ENCODE data around the gene SPATA25.

SPATA25 gene

DNA sequence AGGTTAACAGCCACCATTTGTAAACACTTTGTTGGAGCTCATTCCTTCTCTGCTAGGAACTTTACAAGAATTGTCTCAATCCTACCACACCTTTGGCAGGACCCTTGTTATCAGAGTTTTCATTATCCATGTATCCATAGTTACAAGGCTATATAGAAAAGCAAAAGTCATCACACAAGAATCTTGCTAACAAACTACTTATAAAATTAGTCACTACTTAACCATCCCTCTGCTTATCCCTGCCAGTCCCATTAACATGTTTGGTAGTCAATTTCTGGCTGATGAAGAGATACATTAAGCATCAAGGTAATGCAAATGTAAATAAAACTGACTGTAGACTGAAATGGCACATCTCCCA, 19.6 kb downstream of the SPATA25 start:
- H3K4me3 ChIP-seq, result no peak overlapping the region
- no peak for DNase-seq (ENCODE audit: low spot score)
- TF ChIP-seq, protein P1, sequence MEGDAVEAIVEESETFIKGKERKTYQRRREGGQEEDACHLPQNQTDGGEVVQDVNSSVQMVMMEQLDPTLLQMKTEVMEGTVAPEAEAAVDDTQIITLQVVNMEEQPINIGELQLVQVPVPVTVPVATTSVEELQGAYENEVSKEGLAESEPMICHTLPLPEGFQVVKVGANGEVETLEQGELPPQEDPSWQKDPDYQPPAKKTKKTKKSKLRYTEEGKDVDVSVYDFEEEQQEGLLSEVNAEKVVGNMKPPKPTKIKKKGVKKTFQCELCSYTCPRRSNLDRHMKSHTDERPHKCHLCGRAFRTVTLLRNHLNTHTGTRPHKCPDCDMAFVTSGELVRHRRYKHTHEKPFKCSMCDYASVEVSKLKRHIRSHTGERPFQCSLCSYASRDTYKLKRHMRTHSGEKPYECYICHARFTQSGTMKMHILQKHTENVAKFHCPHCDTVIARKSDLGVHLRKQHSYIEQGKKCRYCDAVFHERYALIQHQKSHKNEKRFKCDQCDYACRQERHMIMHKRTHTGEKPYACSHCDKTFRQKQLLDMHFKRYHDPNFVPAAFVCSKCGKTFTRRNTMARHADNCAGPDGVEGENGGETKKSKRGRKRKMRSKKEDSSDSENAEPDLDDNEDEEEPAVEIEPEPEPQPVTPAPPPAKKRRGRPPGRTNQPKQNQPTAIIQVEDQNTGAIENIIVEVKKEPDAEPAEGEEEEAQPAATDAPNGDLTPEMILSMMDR (IDR thresholded peaks at IDR 0.05), result no peak
- no peak overlapping the region for H3K27ac ChIP-seq

DNA sequence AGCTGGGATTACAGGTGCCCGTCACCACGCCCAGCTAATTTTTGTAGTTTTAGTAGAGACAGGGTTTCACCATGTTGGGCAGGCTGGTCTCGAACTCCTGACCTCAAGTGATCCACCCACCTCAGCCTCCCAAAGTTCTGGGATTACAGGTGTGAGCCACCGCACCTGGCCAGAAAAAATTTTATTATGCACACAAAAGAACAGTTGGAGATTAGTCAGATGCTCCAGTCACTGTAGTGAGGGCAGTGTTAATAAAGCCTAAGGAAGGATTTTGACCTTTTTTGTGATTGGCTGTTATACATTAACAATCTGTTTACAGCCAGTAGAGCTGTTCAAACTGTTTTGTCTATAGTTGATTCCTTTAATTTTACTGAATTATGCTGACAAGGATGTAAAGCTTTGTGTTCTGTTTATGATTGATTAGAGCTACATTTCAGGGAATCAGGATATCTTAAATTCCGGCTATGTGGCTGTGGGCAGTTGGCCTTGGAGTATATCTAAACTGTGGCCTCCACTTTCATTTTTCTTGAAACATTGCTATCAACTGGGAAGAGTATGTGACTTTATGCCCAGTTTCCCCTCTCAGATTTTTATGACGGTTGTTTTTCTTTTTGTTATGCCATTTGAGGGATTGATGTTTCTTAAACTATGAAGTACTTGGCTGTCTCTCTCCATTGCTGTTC, 20.1 kb downstream of the SPATA25 start:
- Histone ChIP-seq H3K27ac (no peak overlapping the region), H3K4me3 (no peak overlapping the region)
- DNase-seq (ENCODE audit: low spot score), result no peak
- TF ChIP-seq, protein P1 (IDR thresholded peaks at IDR 0.05), result no peak

DNA sequence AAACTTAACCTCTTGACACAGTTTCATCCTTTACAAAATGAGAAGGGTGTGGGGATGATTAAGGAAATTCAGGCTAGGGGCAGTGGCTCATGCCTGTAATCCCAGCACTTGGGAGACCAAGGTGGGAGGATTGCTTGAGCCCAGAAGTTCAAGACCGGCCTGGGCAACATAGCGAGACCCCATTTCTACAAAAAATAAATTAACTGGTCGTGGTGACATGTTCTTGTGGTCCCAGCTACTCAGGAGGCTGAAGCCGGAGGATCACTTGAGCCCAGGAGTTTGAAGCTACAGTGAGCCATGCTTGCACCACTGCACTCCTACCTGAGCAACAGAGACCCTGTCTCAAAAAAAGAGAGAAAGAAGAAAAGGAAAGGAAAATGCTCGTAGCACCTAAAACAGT, 21.0 kb downstream of the SPATA25 start:
- Histone ChIP-seq H3K4me3 (no peak overlapping the region), H3K27ac (no peak overlapping the region)
- no peak for DNase-seq (ENCODE audit: low spot score)
- TF ChIP-seq, protein P1 (IDR thresholded peaks at IDR 0.05), result no peak

DNA sequence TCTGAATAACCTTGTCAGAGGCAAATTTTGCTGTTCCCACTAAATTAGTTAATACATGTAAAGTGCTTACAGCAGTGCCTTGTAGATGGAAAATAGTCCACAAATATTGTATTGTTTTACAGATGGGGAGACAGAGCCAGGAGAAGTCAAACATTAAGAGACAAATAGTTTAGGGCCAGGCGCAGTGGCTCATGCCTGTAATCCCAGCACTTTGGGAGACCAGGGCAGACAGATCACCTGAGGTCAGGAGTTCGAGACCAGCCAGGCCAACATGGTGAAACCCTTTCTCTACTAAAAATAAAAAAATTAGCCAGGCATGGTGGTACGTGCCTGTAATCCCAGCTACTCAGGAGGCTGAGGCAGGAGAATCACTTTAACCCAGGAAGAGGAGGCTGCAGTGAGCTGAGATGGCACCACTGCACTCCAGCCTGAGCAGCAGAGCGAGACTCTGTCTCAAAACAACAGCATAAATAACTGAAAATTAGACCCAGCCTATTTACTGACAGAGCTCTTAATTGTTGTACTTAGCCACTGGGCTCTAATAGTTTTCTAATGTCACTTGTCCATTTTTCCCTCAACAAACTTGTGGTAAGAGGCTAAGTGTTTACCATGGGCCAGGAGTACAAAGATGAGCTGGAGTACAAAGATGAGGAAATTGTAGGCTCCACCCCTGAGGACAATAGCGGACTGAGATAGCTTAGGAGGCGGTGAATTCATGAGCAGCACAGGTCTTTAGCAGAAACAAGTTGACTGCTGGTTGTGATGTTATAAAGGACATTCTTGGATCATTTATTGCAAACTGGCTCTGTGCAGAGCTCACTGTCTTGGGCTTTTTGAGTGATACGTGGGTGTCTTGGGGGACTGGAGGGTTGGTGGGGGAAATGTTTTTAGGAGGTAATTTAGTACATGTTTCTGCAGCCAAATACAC, 23.6 kb downstream of the SPATA25 start:
- no peak overlapping the region for H3K4me3 ChIP-seq
- no peak overlapping the region for H3K27ac ChIP-seq
- TF ChIP-seq, protein P1 (IDR thresholded peaks at IDR 0.05), result no peak
- DNase-seq (ENCODE audit: low spot score), result no peak

DNA sequence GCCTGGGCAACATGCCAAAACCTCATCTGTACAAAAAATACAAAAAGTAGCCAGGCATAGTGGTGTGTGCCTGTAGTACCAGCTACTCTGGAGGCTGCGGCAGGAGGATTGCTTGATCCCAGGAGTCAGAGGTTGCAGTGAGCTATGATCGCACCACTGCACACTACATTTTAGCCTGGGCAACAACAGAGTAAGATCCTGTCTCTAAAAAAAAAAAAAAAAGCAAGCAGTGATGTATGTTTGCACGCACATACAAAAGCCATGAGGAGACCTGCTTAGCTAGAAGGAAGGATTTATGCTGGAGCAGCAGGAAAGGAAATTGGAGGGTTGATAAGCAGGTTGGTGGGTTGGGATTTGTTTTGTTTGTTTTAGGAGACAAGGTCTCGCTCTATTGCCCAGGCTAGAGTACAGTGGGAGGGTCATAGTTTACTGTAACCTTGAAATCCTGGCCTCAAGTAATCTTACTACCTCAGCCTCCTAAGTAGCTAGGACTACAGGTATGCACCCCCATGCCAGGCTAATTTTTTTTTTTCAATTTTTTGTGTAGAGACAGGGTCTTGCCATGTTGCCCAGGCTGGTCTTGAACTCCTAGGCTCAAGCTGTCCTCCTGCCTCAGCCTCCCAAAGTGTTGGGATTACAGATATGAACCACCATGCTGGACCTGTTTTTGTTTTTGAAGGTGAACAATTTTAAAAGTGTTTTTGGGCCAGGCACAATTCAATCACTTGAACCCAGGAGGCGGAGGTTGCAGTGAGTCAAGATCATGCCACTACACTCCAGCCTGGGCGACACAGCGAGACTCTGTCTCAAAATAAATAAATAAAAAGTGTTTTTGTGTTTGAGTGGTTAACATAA, 26.0 kb downstream of the SPATA25 start:
- TF ChIP-seq, protein P1 (IDR thresholded peaks at IDR 0.05), result no peak
- Histone ChIP-seq H3K4me3 (no peak overlapping the region), H3K27ac (no peak overlapping the region)
- DNase-seq (ENCODE audit: low spot score), result no peak

DNA sequence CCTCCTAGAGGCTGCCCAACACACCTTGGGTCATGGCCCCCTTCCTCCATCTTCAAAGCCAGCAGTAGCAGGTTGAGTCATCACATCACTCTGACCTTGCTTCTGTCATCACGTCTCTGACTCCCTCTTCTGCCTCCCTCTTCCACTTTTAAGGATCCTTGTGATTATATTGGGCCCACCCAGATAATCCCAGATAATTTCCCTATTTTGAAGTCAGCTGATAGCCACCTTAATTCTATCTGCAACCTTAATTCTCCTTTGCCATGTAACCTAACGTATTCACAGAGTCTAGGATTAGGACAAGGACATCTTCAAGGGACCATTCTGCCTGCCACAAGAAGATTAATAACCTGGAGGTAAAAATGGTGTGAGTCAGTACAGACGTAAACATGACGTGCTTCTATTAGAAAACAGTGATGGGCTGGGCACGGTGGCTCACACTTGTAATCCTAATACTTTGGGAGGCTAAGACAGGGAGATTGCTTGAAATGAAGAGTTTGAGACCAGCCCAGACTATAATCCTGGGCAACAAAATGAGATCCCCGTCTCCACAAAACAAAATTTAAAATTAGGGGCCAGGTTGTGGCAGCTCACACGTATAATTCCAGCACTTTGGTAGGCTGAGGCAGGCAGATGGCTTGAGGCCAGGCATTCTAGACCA, 26.7 kb downstream of the SPATA25 start:
- Histone ChIP-seq H3K27ac (no peak overlapping the region), H3K4me3 (no peak overlapping the region)
- TF ChIP-seq, protein P1 (IDR thresholded peaks at IDR 0.05), result no peak
- no peak for DNase-seq (ENCODE audit: low spot score)
